Measurements from ENCODE around the gene OR5B12.
"Not testable (repeated sequence)": the region's sequence is repeated elsewhere in the genome, so short reads cannot be mapped to it uniquely, and the experiment has no call there.

OR5B12 gene

GRCh38 chr11:58442136-58442535 lies at the start of gene OR5B12:
Gene OR5B12 (minus strand): TSS chr11:58442236. CDS start chr11:58440151, 2,085 bp downstream.
- DNase-seq: no peak

GRCh38 chr11:58490827-58491226 lies 48.8 kb upstream of the OR5B12 start:
- no peak for DNase-seq

GRCh38 chr11:58487170-58487569 lies 45.1 kb upstream of the OR5B12 start:
- DNase-seq: no peak

GRCh38 chr11:58485961-58486360 lies 43.9 kb upstream of the OR5B12 start:
- no peak for DNase-seq

- no peak for DNase-seq
These were observed 29.9 kb upstream of the OR5B12 start for GRCh38 chr11:58471892-58472291.

- no peak for DNase-seq
These were observed 24.3 kb upstream of the OR5B12 start for GRCh38 chr11:58466293-58466692.

- DNase-seq: no peak
These were observed 23.7 kb upstream of the OR5B12 start for GRCh38 chr11:58465690-58466089.

GRCh38 chr11:58451585-58451984 lies 9.5 kb upstream of the OR5B12 start:
- no peak for DNase-seq

GRCh38 chr11:58446294-58446693 lies 4.3 kb upstream of the OR5B12 start:
- DNase-seq: no peak

- no peak for DNase-seq
These were observed 2.3 kb upstream of the OR5B12 start for GRCh38 chr11:58444300-58444699.

GRCh38 chr11:58438486-58438885 lies 3.5 kb downstream of the OR5B12 start:
- no peak for DNase-seq

- DNase-seq: no peak
These were observed 7.8 kb downstream of the OR5B12 start for GRCh38 chr11:58434217-58434616.

GRCh38 chr11:58433638-58434203 lies 8.3 kb downstream of the OR5B12 start:
- no peak for DNase-seq

- no peak for DNase-seq
These were observed 12.8 kb downstream of the OR5B12 start for GRCh38 chr11:58429273-58429672.

- DNase-seq: no peak
These were observed 14.0 kb downstream of the OR5B12 start, which contains the start of gene OR5B2 for GRCh38 chr11:58428021-58428420. Gene OR5B2 (minus strand): TSS chr11:58428121. CDS start chr11:58423261, 4,860 bp downstream.

GRCh38 chr11:58406774-58407173 lies 35.3 kb downstream of the OR5B12 start, which contains the start of gene OR5B3:
Gene OR5B3 (minus strand): TSS chr11:58406874. CDS start chr11:58403409, 3,465 bp downstream.
- DNase-seq: no peak

- not testable (repeated sequence) for DNase-seq
These were observed 42.4 kb downstream of the OR5B12 start for GRCh38 chr11:58399622-58400021.

- no peak for DNase-seq
These were observed 46.5 kb downstream of the OR5B12 start for GRCh38 chr11:58395581-58395980.

- DNase-seq: no peak
These were observed 47.8 kb downstream of the OR5B12 start for GRCh38 chr11:58394195-58394594.

- DNase-seq: no peak
These were observed 49.3 kb downstream of the OR5B12 start for GRCh38 chr11:58392746-58393145.

- DNase-seq: no peak
These were observed 50.2 kb downstream of the OR5B12 start for GRCh38 chr11:58391879-58392278.

- DNase-seq: no peak
These were observed 51.4 kb downstream of the OR5B12 start for GRCh38 chr11:58390551-58391063.
